HG03571 (cell line): ENCODE results near the gene ADCY10.
"Not testable (repeated sequence)": the region's sequence is repeated elsewhere in the genome, so short reads cannot be mapped to it uniquely, and the experiment has no call there.

Source experiments
- ATAC-seq: cut with Tn5 transposase; IDR thresholded peaks from one replicate; pipeline ENCODE4 v1.9.1; 2021; ENCODE audit not compliant: unreplicated experiment

The ADCY10 gene

GRCh38 chr1:167860231-167860923 is 53.6 kb downstream of the ADCY10 start:
- ATAC-seq = no peak

GRCh38 chr1:167856711-167857418 is 57.1 kb downstream of the ADCY10 start:
- ATAC-seq = no peak

GRCh38 chr1:167854184-167854583 is 59.8 kb downstream of the ADCY10 start:
- ATAC-seq = no peak

- no peak for ATAC-seq
These were observed 64.3 kb downstream of the ADCY10 start for GRCh38 chr1:167849666-167850065.

DNA sequence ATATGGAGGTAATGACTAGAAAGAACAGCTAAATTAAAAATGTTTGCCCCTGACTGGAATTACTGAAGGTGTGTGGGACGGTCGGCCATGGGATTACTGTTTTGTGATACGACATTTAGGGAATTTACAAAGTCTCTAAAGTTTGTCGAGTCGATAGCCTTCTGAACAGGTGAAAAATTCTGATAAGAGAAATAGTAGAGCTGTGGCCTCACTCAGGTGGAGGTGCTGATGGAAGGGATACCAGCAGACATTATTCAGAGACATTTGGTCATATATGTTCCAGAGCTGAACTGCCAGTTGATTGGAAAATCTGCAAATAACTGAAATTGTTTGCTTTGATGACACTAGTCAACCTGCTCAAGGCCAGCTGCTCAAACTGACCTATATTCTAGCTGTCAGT is 71.1 kb downstream of the ADCY10 start:
- no peak for ATAC-seq

GRCh38 chr1:167841530-167841929 is 72.4 kb downstream of the ADCY10 start:
- no peak for ATAC-seq

DNA sequence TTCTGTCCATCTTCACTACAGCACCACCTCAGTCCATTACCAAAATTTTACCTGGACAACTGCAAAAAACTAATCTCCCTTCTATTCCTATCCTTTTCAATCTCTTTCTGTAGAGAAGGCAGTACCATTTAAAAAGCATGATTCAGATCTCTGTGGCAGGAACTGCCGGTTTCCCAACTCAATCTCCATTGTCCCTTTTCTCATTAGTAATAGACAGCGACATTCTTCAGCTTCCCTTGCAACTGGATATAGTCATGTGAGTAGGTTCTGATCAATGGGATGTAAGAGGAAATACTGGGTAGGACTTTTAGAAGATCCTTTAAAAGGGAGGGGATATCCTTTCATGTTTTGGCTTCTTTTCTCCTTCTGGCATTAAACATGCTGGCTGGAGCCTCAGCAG is 74.9 kb downstream of the ADCY10 start:
- no peak for ATAC-seq

DNA sequence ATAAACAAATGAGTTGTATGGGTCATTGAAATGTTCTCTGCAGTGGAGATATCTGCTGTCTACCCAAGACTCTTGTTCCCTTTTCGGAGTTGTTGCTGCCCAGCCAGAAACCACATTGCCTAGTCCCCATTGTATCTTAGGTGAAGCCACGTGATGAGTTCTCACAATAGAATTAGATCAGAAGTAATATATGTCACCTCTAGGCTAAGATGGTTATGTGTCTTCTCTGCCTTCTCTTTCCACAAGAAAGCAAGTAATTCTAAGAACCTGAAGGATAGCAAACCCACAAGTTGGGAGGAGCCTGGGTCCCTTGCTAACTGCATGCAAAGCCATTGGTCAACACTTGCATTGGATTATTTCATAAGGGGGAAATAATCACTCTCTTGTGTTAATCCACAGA is 76.6 kb downstream of the ADCY10 start:
- no peak for ATAC-seq

DNA sequence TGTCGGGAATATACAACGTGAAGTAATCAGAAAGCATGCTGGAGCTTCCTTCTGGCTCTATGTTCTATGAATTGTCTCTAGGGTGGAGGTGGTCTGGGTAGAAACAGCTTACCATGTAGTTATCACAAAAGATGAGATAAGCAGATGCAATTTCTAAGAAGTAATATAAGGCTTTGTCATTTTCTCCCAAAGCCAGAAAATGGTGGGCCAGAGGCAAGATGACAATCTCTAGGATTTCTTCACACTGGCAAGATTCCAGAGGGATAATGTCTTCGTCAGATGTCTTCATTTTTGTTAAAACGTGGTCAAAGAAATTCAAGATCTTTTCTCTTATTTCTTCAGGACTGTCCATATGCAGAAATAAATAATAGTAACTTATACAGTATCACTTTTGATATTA is 77.7 kb downstream of the ADCY10 start:
- no peak for ATAC-seq

DNA sequence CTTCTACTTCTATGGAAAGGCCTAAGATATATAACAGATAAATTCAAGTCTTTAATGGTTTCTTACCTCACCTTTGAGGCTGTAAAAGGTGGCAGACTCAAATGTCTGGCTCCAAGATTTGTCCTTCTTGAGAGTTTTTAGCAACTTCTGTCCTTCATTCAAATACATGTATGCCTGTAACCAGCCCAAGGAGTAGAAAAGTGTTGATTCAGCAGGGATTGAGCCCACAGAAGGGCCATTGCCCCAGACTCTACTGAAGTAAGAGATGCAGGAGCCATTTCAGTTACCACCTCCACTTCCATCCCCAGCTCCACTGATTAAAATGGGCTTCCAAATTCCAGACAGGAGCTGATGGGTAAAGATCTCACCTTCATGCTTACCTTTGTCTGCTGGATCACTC is 80.0 kb downstream of the ADCY10 start:
- no peak for ATAC-seq

DNA sequence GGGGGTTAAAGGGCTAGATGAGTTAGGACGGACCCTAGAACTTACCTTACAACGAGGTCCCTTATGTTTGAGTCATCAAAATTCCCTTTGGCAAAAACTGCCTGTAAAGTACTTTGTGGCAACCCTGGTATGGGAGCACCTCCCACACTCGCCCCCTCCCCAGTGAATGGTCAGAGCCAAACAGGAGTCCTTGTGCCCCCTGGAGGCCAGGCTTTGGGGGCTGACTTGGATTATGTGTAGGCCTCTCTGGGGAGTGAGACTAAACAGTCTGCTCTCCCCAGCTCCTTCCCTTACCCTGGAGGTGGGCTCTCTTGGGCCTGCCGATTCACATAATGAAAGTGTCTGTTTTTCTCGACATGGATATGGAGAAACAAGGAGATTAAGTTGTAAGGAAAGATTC is 81.2 kb downstream of the ADCY10 start:
- no peak for ATAC-seq

DNA sequence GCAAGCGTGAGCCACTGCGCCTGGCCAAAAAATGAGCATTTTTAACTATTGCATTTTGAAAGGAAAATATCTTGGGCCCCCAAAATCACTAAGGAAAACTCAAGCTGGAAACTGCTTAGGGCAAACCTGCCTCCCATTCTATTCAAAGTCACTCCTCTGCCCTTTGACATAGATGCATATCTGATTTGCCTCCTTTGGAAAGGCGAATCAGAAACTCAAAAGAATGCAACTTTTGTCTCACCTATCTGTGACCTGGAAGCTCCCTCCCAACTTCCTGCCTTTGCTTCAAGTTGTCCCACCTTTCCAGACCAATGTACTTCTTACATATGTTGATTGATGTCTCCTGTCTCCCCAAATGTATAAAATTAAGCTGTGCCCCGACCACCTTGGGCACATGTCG is 83.3 kb downstream of the ADCY10 start:
- not testable (repeated sequence) for ATAC-seq

- ATAC-seq = no peak
These were observed 84.1 kb downstream of the ADCY10 start for GRCh38 chr1:167829868-167830267.

DNA sequence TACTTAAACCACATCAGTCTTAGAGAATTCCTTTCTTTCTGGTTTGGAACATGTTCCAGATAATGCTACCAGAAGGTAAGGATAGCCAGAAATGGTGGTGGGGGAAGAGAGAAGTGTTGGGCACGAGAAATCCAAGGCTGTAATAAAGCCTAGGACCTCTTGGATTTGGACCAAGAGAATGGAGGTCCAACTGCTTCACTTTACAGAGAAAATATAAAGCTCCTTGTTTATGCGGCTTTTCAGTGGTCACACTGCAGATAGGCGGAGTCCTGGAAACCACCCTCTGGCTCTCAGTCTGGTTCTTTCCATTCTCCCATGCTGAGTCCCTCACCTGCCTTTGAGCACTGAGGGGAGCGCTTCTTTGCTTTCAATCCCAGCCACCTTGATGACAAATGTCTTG is 87.8 kb downstream of the ADCY10 start:
- ATAC-seq = no peak

DNA sequence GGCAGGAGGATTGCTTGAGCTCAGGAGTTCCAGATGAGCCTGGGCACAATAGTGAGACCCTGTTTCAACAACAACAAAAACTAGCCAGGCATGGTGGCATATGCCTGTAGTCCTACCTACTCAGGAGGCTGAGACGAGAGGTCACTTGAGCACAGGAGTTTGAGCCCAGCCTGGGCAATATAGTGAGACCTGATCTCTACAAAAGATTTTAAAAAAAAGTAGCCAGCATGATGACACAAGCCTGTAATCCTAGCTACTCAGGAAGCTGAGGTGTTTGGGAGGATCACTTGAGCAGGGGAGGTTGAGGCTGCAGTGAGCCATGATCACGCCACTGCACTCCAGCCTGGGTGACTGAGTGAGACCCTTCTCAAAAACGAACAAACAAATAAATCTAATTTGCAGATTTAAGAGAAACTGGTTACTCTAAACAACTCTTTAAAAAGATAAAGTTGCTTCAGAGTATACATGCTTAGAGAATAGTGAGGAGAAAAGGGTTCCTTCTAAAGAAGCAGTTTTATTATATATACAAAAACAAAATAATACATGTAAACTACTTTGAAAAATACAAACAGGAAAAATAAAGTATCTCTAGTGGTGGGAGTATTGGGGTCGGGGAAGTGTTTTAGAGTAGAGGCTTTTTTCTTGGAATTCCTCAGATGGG is 88.4 kb downstream of the ADCY10 start:
- no peak for ATAC-seq

- no peak for ATAC-seq
These were observed 89.7 kb downstream of the ADCY10 start for GRCh38 chr1:167824163-167824794.

- no peak for ATAC-seq
These were observed 91.8 kb downstream of the ADCY10 start for GRCh38 chr1:167821969-167822685.

DNA sequence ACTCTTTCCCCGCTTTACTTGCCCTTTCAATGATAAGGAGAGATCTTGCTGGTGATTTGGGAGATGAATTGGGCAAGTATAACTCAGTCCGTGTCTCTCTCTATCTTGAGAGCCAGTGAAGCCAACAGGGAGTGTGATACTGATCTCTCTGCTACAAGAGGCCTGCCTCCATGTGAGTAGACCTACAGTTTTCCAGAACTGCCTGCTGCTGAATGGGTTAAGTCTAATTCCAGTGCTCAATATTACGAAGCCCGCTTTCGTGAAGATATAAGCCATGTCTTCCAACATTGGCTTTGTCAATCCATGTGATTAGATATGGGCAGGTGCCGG is 92.6 kb downstream of the ADCY10 start:
- ATAC-seq = no peak

- no peak for ATAC-seq
These were observed 93.1 kb downstream of the ADCY10 start for GRCh38 chr1:167820684-167821355.

- no peak for ATAC-seq
These were observed 93.9 kb downstream of the ADCY10 start for GRCh38 chr1:167819849-167820683.
